ENCODE measurements around the gene ADCK1.

GRCh38 chr14:77861201-77861600 lies 61.3 kb downstream of the ADCK1 start:
- TF ChIP-seq CTCF (IDR thresholded peaks at IDR 0.05; ENCODE audit: poor library complexity, severe bottlenecking), result no peak
- no peak for TF ChIP-seq REST (IDR thresholded peaks at IDR 0.05; ENCODE audit: borderline replicate concordance)
- TF ChIP-seq EP300 (conservative IDR thresholded peaks at IDR 0.05; ENCODE audit: poor library complexity, severe bottlenecking), result no peak
- no peak for TF ChIP-seq EZH2 (IDR thresholded peaks at IDR 0.05; ENCODE audit: borderline replicate concordance, insufficient read depth, low read length, poor library complexity, severe bottlenecking)
- no peak for TF ChIP-seq POLR2AphosphoS5 (IDR thresholded peaks at IDR 0.05)
- no peak for TF ChIP-seq MXI1 (conservative IDR thresholded peaks at IDR 0.05; ENCODE audit: poor library complexity, severe bottlenecking)
- no peak for TF ChIP-seq RAD21 (conservative IDR thresholded peaks at IDR 0.05)
- no peak for TF ChIP-seq TAF1 (IDR thresholded peaks at IDR 0.05; ENCODE audit: low read depth)
- no peak for TF ChIP-seq SMC3 (conservative IDR thresholded peaks at IDR 0.05; ENCODE audit: poor library complexity)

Data from neural cell (in vitro differentiated cells).